ENCODE measurements around the gene CKAP5. TPM values are rescaled to one million over a fixed set of nuclear protein-coding genes. Genes with fewer than 3 reads are reported as not detected.

CKAP5 gene
- total RNA-seq, 4 donors from 2014 or later, result 23.8 to 75.1 (median 26.7) TPM

DNA sequence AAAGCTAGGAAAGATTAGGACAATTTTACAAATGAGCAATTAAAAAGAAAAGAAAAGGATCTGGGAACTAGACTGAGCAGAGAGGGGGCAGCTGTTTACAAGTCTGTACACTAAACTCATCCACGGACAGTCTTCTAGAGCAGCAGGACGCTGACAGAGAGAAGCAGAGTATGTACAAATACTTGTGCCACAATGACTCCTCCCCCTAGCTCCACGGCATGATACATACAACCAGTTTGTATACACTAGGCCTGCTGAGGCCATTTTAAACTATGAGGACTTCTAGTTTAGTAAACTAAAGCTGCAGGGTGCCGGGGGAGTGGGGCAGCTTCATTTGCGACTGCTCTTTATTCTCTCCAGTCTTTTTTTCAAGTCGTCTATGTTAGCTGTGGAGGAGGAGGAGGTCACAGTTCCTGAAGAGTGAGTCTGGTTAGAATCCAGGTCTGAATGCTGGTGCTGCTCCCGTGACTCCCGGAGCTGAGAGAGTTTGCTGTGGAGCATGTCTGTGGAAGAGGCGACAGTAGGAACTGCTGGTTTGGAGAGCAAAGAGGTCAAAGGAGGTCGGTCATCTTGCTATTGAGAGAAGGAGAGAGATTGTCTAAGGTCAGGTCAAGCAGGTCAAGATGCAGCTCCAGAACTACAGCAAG is 102.3 kb downstream of the CKAP5 start:
- Histone ChIP-seq H3K4me1 (no peaks in the 10 kb centered on the region), H3K9me3 (no peaks in the 10 kb centered on the region), H3K4me3 (no peak overlapping the region), H3K27ac (peak overlapping the region in 1 of 4 donors; percentile 40), H3K27me3 (no peaks in the 10 kb centered on the region), H3K36me3 (peaks cover 0 to 67% (median 0%) of the 10 kb centered on the region in 3 donors)
- no peak for TF ChIP-seq CTCF (IDR thresholded peaks at IDR 0.05)
- no peak for TF ChIP-seq POLR2A (IDR thresholded peaks at IDR 0.05)
- no peak for DNase-seq

DNA sequence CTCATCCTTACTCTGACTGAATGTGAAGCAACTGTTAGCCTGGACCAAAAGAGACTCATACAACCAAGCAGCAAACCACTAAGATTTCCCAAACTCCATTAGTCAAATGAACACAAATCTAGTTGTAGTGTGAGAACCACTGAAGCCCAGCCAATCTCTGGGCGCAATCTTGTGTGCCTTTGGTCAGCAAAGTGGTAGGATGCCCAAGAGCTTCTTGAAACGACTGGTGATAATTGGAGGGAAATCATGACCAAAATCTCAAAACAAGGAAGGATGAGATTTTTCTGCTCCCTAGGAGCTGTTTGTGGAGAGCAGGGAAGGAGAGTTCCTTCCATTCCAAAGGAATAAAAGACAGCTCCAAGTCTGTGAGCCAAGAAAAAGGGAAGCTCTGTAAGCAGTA is 103.0 kb downstream of the CKAP5 start:
- no peak for TF ChIP-seq POLR2A (IDR thresholded peaks at IDR 0.05)
- no peak for TF ChIP-seq CTCF (IDR thresholded peaks at IDR 0.05)
- H3K27me3 ChIP-seq, result no peaks in the 10 kb centered on the region
- no peak overlapping the region for H3K27ac ChIP-seq
- H3K36me3 ChIP-seq, result peaks cover 0 to 59% (median 0%) of the 10 kb centered on the region in 3 donors
- H3K4me1 ChIP-seq, result no peaks in the 10 kb centered on the region
- H3K9me3 ChIP-seq, result no peaks in the 10 kb centered on the region
- DNase-seq, result no peak
- H3K4me3 ChIP-seq, result no peak overlapping the region

DNA sequence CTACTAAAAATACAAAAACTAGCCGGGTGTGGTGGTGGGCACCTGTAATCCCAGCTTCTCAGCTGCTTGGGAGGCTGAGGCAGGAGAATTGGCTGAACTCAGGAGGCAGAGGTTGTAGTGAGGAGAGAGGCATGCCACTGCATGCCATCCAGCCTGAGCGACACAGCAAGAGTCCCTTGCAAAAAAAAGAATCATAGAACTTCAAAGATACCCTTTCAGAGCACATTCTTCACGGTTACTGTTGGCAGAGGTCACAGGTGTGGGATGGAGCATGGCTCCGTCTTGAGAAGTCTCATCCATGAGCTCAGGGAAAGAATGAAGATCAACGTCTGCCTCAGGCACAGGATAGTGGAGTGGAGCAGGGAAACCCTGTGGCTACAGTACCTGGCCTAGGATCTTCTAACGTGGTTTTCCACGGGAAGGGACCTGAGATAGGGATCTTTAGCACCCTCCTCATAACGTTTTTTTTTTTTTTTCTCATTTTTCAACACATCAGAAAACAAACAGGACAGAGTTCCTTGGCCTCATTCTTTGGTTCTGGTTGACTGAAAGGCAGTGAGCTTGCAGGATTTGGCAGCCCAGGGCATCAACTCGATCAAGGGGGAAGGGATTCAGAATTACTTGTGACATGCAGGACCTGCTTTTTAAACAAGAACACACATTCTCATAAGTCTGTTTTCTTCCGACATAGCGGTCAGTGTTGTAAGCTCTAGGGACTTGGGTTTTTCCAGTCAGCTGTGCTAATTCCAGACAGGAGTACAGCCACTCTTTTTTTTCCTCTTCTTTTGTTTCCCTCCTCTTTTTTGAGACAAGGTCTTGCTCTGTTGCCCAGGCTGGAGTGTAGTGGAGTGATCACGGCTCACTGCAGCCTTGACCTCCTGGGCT is 104.2 kb downstream of the CKAP5 start:
- Histone ChIP-seq H3K27ac (no peak overlapping the region), H3K4me3 (no peak overlapping the region), H3K9me3 (no peaks in the 10 kb centered on the region), H3K4me1 (no peaks in the 10 kb centered on the region), H3K36me3 (peaks cover 0 to 47% (median 0%) of the 10 kb centered on the region in 3 donors), H3K27me3 (no peaks in the 10 kb centered on the region)
- TF ChIP-seq POLR2A (IDR thresholded peaks at IDR 0.05) (no peak), CTCF (IDR thresholded peaks at IDR 0.05) (no peak)
- DNase-seq, result no peak

GRCh38 chr11:46738887-46739286 is 107.2 kb downstream of the CKAP5 start:
- H3K36me3 ChIP-seq, result peaks cover 0 to 17% (median 0%) of the 10 kb centered on the region in 3 donors
- no peak for TF ChIP-seq POLR2A (IDR thresholded peaks at IDR 0.05)
- TF ChIP-seq CTCF (IDR thresholded peaks at IDR 0.05), result no peak

DNA sequence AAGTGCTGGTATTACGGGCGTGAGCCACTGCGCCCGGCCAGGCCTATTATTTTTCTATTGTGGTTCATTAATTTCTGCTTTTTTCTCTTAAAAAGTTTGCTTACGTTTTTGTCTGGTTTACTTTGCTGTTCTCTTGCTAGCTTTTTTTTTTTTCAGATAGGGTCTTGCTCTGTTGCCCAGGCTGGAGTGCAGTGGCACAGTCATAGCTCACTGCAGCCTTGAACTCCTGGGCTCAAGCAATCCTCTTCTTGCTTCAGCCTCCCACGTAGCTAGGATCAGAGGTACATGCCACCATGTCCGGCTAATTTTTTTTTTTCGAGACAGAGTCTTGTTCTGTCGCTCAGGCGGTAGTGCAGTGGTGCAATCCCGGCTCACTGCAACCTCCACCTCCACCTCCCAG is 108.4 kb downstream of the CKAP5 start:
- Histone ChIP-seq H3K36me3 (peaks cover 0 to 5% (median 0%) of the 10 kb centered on the region in 3 donors), H3K27me3 (no peaks in the 10 kb centered on the region), H3K9me3 (no peaks in the 10 kb centered on the region)

More at GRCh38 chr11:46738887-46739286, 107.2 kb downstream of the CKAP5 start:
- Histone ChIP-seq H3K27me3 (no peaks in the 10 kb centered on the region), H3K4me3 (no peak overlapping the region), H3K4me1 (no peaks in the 10 kb centered on the region), H3K9me3 (no peaks in the 10 kb centered on the region), H3K27ac (no peak overlapping the region)
- no peak for DNase-seq

More for the DNA sequence above, 108.4 kb downstream of the CKAP5 start:
- H3K4me3 ChIP-seq, result no peak overlapping the region
- H3K4me1 ChIP-seq, result no peaks in the 10 kb centered on the region
- H3K27ac ChIP-seq, result no peak overlapping the region
- no peak for DNase-seq
- TF ChIP-seq CTCF (IDR thresholded peaks at IDR 0.05), result no peak
- no peak for TF ChIP-seq POLR2A (IDR thresholded peaks at IDR 0.05)
